Measurements from ENCODE around the gene TACC2.

The TACC2 gene

GRCh38 chr10:122282909-122283308, 293.9 kb downstream of the TACC2 start:
- no peak for DNase-seq (ENCODE audit: extremely low read depth, low read depth)
- H3K4me3 ChIP-seq (replicated peaks; ENCODE audit: low read depth, low read length) = no peak overlapping the region
- TF ChIP-seq, protein P1, sequence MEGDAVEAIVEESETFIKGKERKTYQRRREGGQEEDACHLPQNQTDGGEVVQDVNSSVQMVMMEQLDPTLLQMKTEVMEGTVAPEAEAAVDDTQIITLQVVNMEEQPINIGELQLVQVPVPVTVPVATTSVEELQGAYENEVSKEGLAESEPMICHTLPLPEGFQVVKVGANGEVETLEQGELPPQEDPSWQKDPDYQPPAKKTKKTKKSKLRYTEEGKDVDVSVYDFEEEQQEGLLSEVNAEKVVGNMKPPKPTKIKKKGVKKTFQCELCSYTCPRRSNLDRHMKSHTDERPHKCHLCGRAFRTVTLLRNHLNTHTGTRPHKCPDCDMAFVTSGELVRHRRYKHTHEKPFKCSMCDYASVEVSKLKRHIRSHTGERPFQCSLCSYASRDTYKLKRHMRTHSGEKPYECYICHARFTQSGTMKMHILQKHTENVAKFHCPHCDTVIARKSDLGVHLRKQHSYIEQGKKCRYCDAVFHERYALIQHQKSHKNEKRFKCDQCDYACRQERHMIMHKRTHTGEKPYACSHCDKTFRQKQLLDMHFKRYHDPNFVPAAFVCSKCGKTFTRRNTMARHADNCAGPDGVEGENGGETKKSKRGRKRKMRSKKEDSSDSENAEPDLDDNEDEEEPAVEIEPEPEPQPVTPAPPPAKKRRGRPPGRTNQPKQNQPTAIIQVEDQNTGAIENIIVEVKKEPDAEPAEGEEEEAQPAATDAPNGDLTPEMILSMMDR (IDR thresholded peaks at IDR 0.05; ENCODE audit: low read depth, low read length, missing control alignments) = no peak

DNA sequence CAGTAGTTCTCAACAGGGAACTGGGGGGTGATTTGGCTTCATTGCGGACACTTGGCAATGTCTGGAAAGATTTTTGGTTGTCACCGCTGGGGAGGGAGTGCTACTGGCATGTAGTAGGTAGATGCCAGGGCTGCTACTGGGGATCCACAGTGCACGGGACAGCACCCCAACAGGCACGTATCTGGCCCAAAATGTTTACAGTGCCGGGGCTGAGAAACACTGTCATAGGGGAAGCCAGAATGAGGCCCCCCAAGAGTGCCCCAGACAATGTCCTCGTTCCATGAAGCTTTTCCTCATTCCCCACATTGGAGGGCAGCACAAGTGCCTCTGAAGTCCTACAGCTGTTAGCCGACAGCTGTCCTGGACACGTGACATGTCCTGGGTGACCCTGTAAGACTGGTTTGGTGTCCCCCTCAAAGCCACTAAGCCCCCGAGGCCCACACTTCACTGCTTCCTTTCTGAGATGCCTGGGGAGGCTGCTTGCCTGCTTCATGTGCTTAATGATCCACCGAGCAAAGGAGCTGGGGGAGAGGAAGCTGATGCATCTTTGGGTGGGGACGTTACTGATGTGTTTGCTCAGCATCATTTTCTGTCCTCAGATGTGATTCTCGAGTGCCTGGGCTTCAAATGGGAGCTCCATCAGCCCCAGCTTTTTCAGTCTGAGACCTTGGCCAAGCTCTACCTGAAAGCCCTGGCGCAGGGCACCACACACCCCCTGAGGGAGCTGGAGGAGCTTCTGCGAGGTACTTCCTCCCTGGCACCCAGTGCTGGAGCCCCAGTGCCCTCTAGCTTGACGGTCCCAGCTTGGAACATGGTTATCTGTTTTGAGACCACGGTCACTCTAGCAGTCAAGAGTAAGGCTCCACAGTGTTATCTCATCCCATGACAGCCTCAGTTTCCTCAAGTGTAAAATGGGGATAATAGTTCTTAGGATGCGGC, 296.8 kb downstream of the TACC2 start:
- no peak for DNase-seq (ENCODE audit: extremely low read depth, low read depth)
- TF ChIP-seq, protein P1 (IDR thresholded peaks at IDR 0.05; ENCODE audit: low read depth, low read length, missing control alignments) = no peak
- H3K4me3 ChIP-seq (replicated peaks; ENCODE audit: low read depth, low read length) = no peak overlapping the region

DNA sequence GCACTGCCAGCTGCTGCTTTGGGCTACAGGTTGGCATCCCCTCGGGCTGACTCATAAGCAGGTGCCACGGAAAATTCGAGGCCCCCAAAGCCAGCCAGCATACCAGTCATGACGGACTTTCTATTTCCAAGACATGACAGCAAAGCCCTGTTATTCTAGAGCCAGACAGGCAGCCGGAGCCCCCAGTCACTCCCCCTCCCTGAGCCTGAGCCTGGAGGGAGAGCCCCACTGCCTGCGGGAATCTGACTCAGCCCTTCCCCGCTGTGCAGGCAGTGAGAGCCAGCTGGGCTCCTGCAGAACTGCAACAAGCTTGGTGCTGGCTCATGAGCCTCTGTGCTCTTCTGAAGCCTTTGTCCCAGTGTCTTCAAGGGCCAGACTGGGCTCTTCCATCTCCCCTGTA, 297.9 kb downstream of the TACC2 start:
- DNase-seq (ENCODE audit: extremely low read depth, low read depth) = no peak
- no peak overlapping the region for H3K4me3 ChIP-seq (replicated peaks; ENCODE audit: low read depth, low read length)
- TF ChIP-seq, protein P1 (IDR thresholded peaks at IDR 0.05; ENCODE audit: low read depth, low read length, missing control alignments) = no peak

- TF ChIP-seq, protein P1 (IDR thresholded peaks at IDR 0.05; ENCODE audit: low read depth, low read length, missing control alignments) = no peak
- H3K4me3 ChIP-seq (replicated peaks; ENCODE audit: low read depth, low read length) = no peak overlapping the region
- DNase-seq (ENCODE audit: extremely low read depth, low read depth) = no peak
These were observed 298.6 kb downstream of the TACC2 start for GRCh38 chr10:122287570-122287969.

GRCh38 chr10:122288262-122288661, 299.3 kb downstream of the TACC2 start:
- DNase-seq (ENCODE audit: extremely low read depth, low read depth) = no peak
- H3K4me3 ChIP-seq (replicated peaks; ENCODE audit: low read depth, low read length) = no peak overlapping the region
- TF ChIP-seq, protein P1 (IDR thresholded peaks at IDR 0.05; ENCODE audit: low read depth, low read length, missing control alignments) = no peak

DNA sequence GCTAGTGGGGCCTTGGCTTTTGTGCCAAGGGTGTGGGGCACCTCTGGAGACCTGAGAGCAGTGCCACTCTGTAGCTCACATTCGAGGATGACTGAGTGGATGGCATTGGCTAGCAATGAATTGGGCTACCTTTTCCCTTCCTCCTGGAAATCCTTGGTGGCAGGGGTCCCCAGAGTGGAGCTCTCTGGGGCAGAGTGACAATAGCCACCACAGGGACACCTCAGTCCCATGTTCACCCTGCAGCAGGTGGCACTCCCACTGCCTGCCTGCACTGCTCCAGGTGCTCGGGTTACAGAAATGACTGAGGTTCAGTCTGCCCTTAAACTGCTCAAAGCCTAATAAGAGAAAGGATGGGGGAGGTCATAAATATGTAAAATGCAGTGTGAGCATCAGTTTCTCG, 300.0 kb downstream of the TACC2 start:
- TF ChIP-seq, protein P1 (IDR thresholded peaks at IDR 0.05; ENCODE audit: low read depth, low read length, missing control alignments) = no peak

More for the DNA sequence above, 300.0 kb downstream of the TACC2 start:
- no peak overlapping the region for H3K4me3 ChIP-seq (replicated peaks; ENCODE audit: low read depth, low read length)
- no peak for DNase-seq (ENCODE audit: extremely low read depth, low read depth)
